HG03039 (cell line): ENCODE data around the gene TRIM46.
"Not testable (repeated sequence)": the region's sequence is repeated elsewhere in the genome, so short reads cannot be mapped to it uniquely, and the experiment has no call there.

Experiments used
- ATAC-seq: cut with Tn5 transposase; IDR thresholded peaks from one replicate; pipeline ENCODE4 v1.9.1; 2021; ENCODE audit warnings: mild to moderate bottlenecking, moderate library complexity; ENCODE audit not compliant: unreplicated experiment

TRIM46 gene

GRCh38 chr1:155186067-155186793 is 12.6 kb downstream of the TRIM46 start:
- ATAC-seq: no peak

DNA sequence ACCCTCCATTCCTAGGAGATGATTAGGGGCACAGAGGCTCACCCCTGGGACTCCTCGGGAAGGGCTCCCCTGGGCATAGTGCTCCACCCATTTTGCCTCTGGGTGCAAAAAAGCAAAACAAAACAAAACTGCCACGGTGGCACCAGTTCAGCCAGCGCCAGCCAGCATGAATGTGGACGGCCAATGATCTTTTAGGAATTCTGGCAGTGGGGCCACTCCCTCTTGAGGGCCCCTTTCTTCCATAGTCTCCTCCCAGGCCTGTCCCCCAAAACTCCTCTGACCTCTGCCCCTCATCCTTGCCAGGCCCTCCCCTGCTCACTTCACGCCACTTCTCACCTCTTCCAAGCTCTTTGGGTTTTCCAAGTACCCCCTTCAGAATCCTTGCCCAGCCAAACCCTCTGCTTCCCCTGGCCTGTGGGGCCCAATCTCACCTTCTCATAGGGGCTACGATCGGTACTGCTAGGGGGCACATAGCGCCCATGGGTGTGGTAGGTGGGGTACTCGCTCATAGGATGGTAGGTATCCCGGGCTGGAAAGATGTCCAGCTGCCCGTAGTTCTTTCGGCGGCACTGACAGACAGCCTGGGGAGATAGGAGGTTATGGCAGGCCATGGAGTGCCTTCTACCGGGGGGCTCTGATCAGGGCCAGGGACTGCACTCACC is 13.3 kb downstream of the TRIM46 start:
- no peak for ATAC-seq

- ATAC-seq: no peak
Measured at GRCh38 chr1:155187456-155187891, 13.8 kb downstream of the TRIM46 start.

DNA sequence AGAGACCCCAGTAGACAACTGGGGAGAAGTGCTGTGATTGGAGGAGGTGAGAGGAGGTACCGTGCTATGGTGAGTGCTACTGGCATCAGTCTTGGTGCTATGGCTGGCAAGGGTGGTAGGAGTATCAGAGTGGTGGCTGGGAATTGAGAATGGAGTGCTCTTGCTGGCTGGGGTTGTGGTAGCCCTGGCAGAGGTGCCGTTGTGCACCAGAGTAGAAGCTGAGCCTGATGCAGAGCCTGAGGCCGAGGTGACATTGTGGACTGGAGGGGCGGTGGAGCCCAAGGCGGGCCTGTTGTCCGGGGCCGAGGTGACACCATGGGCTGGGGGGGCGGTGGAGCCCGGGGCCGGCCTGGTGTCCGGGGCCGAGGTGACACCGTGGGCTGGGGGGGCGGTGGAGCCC is 14.6 kb downstream of the TRIM46 start:
- ATAC-seq: no peak

DNA sequence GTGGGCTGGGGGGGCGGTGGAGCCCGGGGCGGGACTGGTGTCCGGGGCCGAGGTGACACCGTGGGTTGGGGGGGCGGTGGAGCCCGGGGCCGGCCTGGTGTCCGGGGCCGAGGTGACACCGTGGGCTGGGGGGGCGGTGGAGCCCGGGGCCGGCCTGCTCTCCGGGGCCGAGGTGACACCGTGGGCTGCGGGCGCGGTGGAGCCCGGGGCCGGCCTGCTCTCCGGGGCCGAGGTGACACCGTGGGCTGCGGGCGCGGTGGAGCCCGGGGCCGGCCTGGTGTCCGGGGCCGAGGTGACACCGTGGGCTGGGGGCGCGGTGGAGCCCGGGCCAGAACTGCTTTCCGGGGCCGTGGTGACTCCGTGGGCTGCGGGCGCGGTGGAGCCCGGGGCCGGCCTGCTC is 16.3 kb downstream of the TRIM46 start:
- not testable (repeated sequence) for ATAC-seq

GRCh38 chr1:155191904-155192303 is 18.3 kb downstream of the TRIM46 start:
- ATAC-seq: no peak

GRCh38 chr1:155192346-155193274 is 19.0 kb downstream of the TRIM46 start:
- no peak for ATAC-seq

- ATAC-seq: peak; percentile 57
Measured at GRCh38 chr1:155193275-155193990, 19.8 kb downstream of the TRIM46 start.

- not testable (repeated sequence) for ATAC-seq
Measured at GRCh38 chr1:155193991-155194240, 20.3 kb downstream of the TRIM46 start.

DNA sequence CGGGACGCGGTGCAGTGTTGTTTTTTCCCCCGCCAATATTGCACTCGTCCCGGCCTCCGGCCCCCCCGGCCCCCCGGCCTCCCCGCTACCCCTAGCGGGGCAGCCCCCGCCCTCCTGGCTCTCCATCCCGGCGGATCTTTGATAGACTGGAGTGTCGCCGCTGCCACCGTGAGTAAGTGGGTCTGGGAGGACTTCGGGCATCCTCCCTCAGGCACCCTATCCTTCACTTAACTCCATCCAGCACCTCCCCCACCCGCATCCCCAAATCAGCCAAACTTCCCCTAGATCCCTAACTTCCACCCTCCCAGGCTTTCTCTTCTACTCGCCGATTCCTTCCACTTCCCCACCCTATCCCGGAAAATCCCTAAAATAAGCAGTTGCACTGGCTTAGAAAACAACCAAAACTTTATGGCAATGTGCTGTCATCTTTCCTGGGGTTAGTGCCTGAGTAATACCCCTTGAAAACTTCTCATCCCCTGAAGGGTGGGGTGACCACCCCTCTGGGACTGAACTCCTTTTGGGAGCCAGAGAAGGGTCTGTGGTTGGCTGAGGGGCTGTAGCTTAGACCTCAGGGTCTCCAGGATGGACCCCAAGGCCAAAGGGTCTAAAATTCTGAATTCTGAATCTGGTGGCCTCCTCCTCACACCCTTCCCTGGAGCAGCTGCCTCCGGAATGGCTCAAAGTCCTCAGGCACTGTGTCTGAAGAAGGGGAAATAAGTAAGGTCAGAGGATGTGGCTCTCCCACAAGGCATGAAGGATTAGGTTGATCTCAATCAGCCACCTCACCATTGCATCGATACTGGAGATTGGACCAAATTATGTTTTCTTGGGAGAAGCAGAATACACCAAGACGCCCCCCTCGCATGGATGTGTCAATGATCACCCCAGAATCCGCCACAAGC is 21.8 kb downstream of the TRIM46 start:
- ATAC-seq: no peak

DNA sequence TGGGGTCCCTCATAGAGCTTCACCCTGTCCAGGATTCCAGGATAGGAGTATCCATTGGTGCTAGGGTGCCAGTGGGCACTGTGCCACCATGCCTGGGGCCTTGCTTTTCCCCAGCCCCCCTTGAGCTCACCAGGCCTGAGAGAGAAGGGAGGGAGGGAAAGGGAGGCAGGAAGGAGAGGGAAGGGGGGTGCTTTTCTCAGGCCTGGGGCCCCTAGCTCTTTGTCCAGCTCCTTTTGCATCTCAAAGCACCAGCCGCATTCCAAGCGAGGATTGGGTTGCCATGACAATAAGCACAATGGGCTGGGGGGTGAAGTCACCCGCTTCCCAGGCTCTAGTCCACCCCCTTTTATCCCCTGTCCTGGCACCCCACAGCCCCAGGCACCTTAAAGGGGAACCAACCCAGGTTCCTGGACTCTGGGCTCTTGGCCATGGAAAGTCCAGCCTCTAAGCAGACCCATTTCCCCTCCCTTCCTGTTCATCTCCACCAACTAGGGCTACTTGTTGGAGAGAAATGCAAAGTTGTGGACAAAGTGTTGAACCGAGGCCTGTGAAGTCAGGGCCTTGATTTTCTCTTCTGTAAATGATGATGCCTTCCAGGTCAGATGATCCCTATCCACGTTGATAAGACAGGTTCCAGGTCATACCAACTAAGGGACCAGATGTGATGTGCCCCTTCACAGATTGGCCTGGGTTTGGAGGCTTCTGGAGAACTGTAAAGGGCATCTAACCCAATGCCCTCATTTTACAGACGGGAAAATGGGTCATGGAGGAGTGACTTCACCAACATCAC is 22.6 kb downstream of the TRIM46 start:
- no peak for ATAC-seq

DNA sequence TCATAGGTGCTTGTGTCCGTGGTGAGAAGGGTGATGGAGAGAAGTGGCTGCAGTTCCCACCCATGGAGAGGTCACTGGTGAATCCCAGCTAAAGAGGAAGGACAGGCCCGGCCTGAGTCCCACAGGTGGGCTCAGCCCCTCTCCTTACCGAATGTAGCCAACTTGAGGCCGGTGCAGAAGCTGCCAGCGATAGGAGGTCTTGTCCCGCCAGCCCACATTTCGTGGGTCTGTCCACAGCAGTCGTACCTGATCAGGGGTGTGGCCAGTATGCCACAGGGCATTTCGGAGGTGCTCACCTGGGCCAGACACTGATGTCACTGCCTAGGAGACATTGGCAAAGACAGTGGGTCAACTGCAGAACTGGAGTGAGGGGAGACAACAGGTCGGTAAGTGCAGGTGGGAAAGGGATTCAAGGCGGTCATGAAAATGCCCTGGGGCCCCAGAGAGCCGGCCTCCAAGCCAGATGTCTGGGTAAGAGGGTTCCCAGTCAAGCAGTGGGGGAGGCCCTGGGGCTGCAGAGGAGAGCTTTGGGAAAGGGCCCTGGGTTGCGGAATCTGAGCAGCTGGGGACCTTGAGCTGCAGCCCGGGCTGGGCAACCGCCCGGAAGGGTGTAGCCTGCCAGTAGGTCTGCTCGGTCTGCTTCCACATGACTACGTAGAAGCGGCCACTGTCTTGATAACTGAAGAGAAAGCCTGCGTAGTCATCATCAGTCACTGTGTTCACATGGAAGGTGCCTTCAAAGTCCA is 23.4 kb downstream of the TRIM46 start:
- ATAC-seq: no peak

- no peak for ATAC-seq
Measured at GRCh38 chr1:155197901-155198546, 24.4 kb downstream of the TRIM46 start.

- ATAC-seq: no peak
Measured at GRCh38 chr1:155198547-155198906, 24.9 kb downstream of the TRIM46 start.

DNA sequence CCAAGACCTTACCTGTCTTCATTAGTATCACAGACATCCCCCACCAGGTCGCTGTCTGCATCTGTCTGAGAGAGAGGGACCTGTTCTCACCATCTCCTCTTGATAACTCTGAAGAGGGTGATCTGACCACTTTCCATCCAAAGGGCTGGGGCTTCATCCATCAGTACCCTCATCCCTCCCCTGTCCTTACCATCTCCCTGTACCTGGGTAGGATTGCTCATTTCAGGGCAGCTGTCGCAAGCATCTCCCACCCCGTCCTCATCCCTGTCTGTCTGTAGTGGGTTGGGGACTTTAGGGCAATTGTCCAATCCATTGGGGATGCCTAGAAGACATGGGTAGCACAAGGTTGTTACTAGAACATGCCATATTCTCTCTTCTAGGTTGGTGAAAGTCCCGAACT is 26.1 kb downstream of the TRIM46 start:
- no peak for ATAC-seq

DNA sequence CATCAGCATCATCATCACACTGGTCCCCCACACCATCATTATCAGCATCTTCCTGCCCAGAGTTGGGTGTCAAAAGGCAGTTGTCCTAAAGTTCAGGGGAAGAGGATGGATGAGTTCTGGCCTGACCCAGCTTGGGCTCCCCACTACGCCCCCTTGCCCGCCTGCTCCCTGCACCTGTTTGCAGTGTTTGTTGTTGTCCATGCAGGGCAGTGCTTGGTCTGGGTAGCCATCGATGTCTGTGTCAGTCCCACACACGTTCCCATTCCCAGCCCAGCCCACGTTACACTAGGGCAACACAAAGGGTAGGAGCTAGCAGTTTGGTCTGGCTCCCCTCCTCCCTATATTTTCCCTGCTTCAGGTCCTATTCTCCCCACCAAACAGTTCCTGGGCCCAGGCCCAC is 27.3 kb downstream of the TRIM46 start:
- ATAC-seq: no peak

DNA sequence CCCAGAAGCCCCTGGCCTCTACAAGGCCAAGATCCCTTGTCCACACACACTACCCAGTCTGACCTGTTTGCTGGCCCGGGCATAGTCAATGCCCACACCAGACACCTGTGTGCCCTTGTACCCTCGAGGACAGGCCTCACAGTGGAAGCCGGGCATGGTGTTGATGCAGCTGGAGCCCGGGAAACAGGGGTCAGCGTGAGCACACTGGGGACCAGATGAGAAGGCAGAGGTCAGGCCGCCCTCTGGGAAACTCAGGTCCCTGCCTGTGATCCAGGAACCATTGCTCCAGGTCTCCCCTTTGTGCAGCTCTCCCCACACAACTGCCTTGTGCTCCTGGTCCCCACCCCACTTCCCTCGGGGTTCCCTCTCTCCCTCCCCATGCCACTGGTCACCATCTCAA is 28.5 kb downstream of the TRIM46 start:
- ATAC-seq: no peak
